ENCODE results near the gene ALDH1B1.

The ALDH1B1 gene

GRCh38 chr9:38392235-38393127 is at the start of gene ALDH1B1:
TSS of gene ALDH1B1 (plus strand) at chr9:38392702. CDS start at chr9:38395749, 3,047 bp downstream.
- peak; percentile 47 for DNase-seq

- no peak for DNase-seq
Observed at GRCh38 chr9:38343037-38343436, 49.5 kb upstream of the ALDH1B1 start.

GRCh38 chr9:38343552-38343951 is 49.0 kb upstream of the ALDH1B1 start:
- no peak for DNase-seq

- DNase-seq, result no peak
Observed at GRCh38 chr9:38344566-38345324, 47.8 kb upstream of the ALDH1B1 start.

GRCh38 chr9:38345851-38346755 is 46.4 kb upstream of the ALDH1B1 start:
- no peak for DNase-seq

GRCh38 chr9:38346811-38347210 is 45.7 kb upstream of the ALDH1B1 start:
- DNase-seq, result no peak

- no peak for DNase-seq
Observed at GRCh38 chr9:38347271-38347671, 45.2 kb upstream of the ALDH1B1 start.

- DNase-seq, result no peak
Observed at GRCh38 chr9:38347946-38348345, 44.6 kb upstream of the ALDH1B1 start.

- no peak for DNase-seq
Observed at GRCh38 chr9:38350529-38350928, 42.0 kb upstream of the ALDH1B1 start.

- DNase-seq, result no peak
Observed at GRCh38 chr9:38352530-38353328, 39.8 kb upstream of the ALDH1B1 start.

- no peak for DNase-seq
Observed at GRCh38 chr9:38355115-38355514, 37.4 kb upstream of the ALDH1B1 start.

- no peak for DNase-seq
Observed at GRCh38 chr9:38355517-38356120, 36.9 kb upstream of the ALDH1B1 start.

GRCh38 chr9:38356851-38357250 is 35.7 kb upstream of the ALDH1B1 start:
- DNase-seq, result no peak

GRCh38 chr9:38357350-38358114 is 35.0 kb upstream of the ALDH1B1 start:
- no peak for DNase-seq

- no peak for DNase-seq
Observed at GRCh38 chr9:38358390-38359296, 33.9 kb upstream of the ALDH1B1 start.

- no peak for DNase-seq
Observed at GRCh38 chr9:38359297-38359653, 33.2 kb upstream of the ALDH1B1 start.

GRCh38 chr9:38359689-38360385 is 32.7 kb upstream of the ALDH1B1 start:
- DNase-seq, result no peak

GRCh38 chr9:38360839-38361472 is 31.5 kb upstream of the ALDH1B1 start:
- DNase-seq, result peak; percentile 44

GRCh38 chr9:38361473-38361850 is 31.0 kb upstream of the ALDH1B1 start:
- DNase-seq, result no peak

All from NCI-H524 treated with DMSO at 0.1 percent for 48 hours (cell line).